ENCODE results near the gene MOCS2. TPM values are rescaled to one million over a fixed set of nuclear protein-coding genes. Genes with fewer than 3 reads are reported as not detected.

The MOCS2 gene, protein sequence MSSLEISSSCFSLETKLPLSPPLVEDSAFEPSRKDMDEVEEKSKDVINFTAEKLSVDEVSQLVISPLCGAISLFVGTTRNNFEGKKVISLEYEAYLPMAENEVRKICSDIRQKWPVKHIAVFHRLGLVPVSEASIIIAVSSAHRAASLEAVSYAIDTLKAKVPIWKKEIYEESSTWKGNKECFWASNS
- 19.4 and 25.4 TPM in 2 replicates for total RNA-seq

GRCh38 chr5:53109443-53110127 lies at the start of gene MOCS2:
Gene MOCS2 (minus strand): TSS chr5:53109757. CDS start chr5:53107174, 2,583 bp downstream.

Other genes starting within 250 kb of the MOCS2 start
- gene ITGA2, start 120.4 kb downstream of the MOCS2 start, total RNA-seq = 3.8 and 4.9 TPM in 2 replicates